Spleen (tissue), 11 donors: Measurements from ENCODE around the gene MRPL54. TPM values are rescaled to one million over a fixed set of nuclear protein-coding genes. Genes with fewer than 3 reads are reported as not detected.
A peak's percentile ranks its signal among the peaks of the same experiment; 100 is the strongest.

Source experiments
- DNase-seq: peaks from one replicate; pipeline ENCODE4 v3.0.0-alpha.2; 2020
- H3K27ac ChIP-seq, 8 donors: fragments of 200-600 bp; sonication (generic) in 7 of 8; 1 replicate in 4 of 8; 2 replicates in 4 of 8; pipeline versions ENCODE4 v1.5.0 to v1.8.0; 2016 to 2021; ENCODE audit warnings: inconsistent platforms in 4 of 8, mild to moderate bottlenecking in 4 of 8, moderate library complexity in 1 of 8
- H3K27me3 ChIP-seq, 7 donors: fragments of 200-600 bp; sonication (generic) in 6 of 7; replicated peaks in 1 of 7; 1 replicate in 4 of 7; 2 replicates in 3 of 7; pipeline versions ENCODE4 v1.5.0 to v1.8.0; 2016 to 2021; ENCODE audit warnings: inconsistent platforms in 3 of 7, mild to moderate bottlenecking in 1 of 7
- H3K36me3 ChIP-seq, 6 donors: fragments of 200-600 bp; sonication (generic) in 5 of 6; 1 replicate in 4 of 6; 2 replicates in 2 of 6; pipeline versions ENCODE4 v1.5.0 to v1.8.0; 2016 to 2021; ENCODE audit warnings: inconsistent platforms in 2 of 6
- H3K4me1 ChIP-seq, 6 donors: fragments of 200-600 bp; sonication (generic) in 5 of 6; 1 replicate in 3 of 6; 2 replicates in 3 of 6; pipeline versions ENCODE4 v1.5.0 to v1.8.0; 2016 to 2021; ENCODE audit warnings: inconsistent platforms in 3 of 6
- H3K4me3 ChIP-seq, 8 donors: fragments of 200-600 bp; sonication (generic) in 7 of 8; 1 replicate in 4 of 8; 2 replicates in 4 of 8; pipeline versions ENCODE4 v1.5.0 to v1.8.0; 2016 to 2021; ENCODE audit warnings: inconsistent platforms in 4 of 8, mild to moderate bottlenecking in 4 of 8, moderate library complexity in 2 of 8
- H3K9me3 ChIP-seq, 8 donors: fragments of 200-600 bp; sonication (generic) in 7 of 8; 1 replicate in 4 of 8; 2 replicates in 4 of 8; pipeline versions ENCODE4 v1.5.0 to v1.8.0; 2016 to 2021; ENCODE audit warnings: inconsistent platforms in 4 of 8
- POLR2A ChIP-seq, 3 donors: fragments of 450-650 bp; IDR thresholded peaks; one replicate each; pipeline ENCODE4 v1.5.1; 2017; ENCODE audit warnings: antibody characterized with exemption in 3 of 3, mild to moderate bottlenecking in 1 of 3
- POLR2AphosphoS5 ChIP-seq, 3 donors: sonication (generic); formaldehyde crosslinking; IDR thresholded peaks; one replicate each; pipeline ENCODE4 v1.5.1; 2017; ENCODE audit warnings: antibody characterized with exemption in 3 of 3
- WGBS, 5 donors: extraction: QIAGEN DNeasy Blood & Tissue Kit in 3 of 5; methylation state at CpG; one replicate each; pipeline versions ENCODE4 v1.1.5 to v1.1.7; 2013 to 2018; 5-methylcytosine and 5-hydroxymethylcytosine counted together
- intact Hi-C: fragments of 100-400 bp; cut with DNase I; formaldehyde crosslinking; loops from one replicate; pipeline ENCODE4 v1.15.0; 2023; ENCODE audit warnings: low total_unique reads
- polyA plus RNA-seq, 3 donors: library from polyadenylated mRNA; stranded (reverse); fragments of 200-250 nt; gene quantifications; one replicate each; pipeline ENCODE4 v1.2.1, GENCODE V29; 2013
- total RNA-seq, 7 donors: library from RNA; depleted of rRNA in 3 of 7; stranded (reverse); fragments of >200 nt in 3 of 7; fragmentation: NEBNext Ultra II Directional in 4 of 7; extraction: Animal tissue kit (Norgen Biotek cat#: 25700) in 4 of 7; gene quantifications; one replicate each; pipeline versions ENCODE4 v1.1.0 to v1.2.1, GENCODE V29; 2016 to 2021
- TF ChIP-seq, protein P1 (sequence below), 11 experiments: fragments of 200-600 bp in 7 of 11; fragments of 450-650 bp in 4 of 11; sonication (generic) in 4 of 11; IDR thresholded peaks in 8 of 11; conservative IDR thresholded peaks in 3 of 11; 1 replicate in 7 of 11; 2 replicates in 4 of 11; pipeline versions ENCODE4 v1.4.0 to v1.8.0; 2016 to 2021; ENCODE audit warnings: antibody characterized with exemption in 11 of 11, inconsistent platforms in 4 of 11, mild to moderate bottlenecking in 1 of 11
- donor health status: healthy with polysubstance abuse.
- donor health status: DM: no; HTN: no; CAD: no; lungs with moderate emphysema.
- donor health status: DM: no; HTN: no; CAD: no.
- donor health status: Bipolar disorder and iron deficiency.
- donor health status: healthy.
- donor health status: DM: no; HTN: no; CAD: no.
- donor health status: DM: yes; HTN: yes; CAD: no.

Gene MRPL54
- total and polyA plus RNA-seq, 10 donors = 38.7 to 157 (median 52.6) TPM

DNA sequence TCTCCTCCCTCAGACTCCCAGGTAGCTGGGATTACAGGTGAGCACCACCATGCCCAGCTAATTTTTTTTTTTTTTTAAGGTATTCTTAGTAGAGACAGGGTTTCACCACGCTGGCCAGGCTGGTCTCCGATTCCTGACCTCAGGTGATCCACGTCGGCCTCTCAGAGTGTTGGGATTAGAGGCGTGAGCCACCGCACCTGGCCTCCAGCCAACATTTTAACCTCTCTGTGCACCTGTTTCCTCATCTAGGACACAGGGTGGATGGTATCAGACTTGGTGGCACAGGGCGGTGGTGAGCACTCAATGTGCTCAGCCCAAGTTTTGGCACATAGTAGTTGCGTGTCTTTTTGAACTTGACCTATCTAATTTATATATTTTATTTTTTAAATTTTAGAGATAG, 13.5 kb upstream of the MRPL54 start:
- no peak for TF ChIP-seq POLR2AphosphoS5 (IDR thresholded peaks at IDR 0.05)
- no peak for TF ChIP-seq POLR2A (IDR thresholded peaks at IDR 0.05)
- TF ChIP-seq, protein P1, sequence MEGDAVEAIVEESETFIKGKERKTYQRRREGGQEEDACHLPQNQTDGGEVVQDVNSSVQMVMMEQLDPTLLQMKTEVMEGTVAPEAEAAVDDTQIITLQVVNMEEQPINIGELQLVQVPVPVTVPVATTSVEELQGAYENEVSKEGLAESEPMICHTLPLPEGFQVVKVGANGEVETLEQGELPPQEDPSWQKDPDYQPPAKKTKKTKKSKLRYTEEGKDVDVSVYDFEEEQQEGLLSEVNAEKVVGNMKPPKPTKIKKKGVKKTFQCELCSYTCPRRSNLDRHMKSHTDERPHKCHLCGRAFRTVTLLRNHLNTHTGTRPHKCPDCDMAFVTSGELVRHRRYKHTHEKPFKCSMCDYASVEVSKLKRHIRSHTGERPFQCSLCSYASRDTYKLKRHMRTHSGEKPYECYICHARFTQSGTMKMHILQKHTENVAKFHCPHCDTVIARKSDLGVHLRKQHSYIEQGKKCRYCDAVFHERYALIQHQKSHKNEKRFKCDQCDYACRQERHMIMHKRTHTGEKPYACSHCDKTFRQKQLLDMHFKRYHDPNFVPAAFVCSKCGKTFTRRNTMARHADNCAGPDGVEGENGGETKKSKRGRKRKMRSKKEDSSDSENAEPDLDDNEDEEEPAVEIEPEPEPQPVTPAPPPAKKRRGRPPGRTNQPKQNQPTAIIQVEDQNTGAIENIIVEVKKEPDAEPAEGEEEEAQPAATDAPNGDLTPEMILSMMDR (IDR thresholded peaks at IDR 0.05 in 8 of 11, conservative IDR thresholded peaks at IDR 0.05 in 3 of 11) = no peak
- no peak for DNase-seq
- WGBS, 5 donors = 87 to 91% (median 88%) methylated on average over 8 of the region's 8 CpGs
- peaks cover 0 to 4% (median 0%) of the 10 kb centered on the region in 8 donors for H3K9me3 ChIP-seq
- peaks cover 3 to 51% (median 47%) of the 10 kb centered on the region in 6 donors for H3K36me3 ChIP-seq
- no peak overlapping the region for H3K27ac ChIP-seq
- H3K4me1 ChIP-seq = no peaks in the 10 kb centered on the region
- no peak overlapping the region for H3K4me3 ChIP-seq
- intact Hi-C loops = no loop called here
- peaks cover 0 to 8% (median 0%) of the 10 kb centered on the region in 7 donors for H3K27me3 ChIP-seq

DNA sequence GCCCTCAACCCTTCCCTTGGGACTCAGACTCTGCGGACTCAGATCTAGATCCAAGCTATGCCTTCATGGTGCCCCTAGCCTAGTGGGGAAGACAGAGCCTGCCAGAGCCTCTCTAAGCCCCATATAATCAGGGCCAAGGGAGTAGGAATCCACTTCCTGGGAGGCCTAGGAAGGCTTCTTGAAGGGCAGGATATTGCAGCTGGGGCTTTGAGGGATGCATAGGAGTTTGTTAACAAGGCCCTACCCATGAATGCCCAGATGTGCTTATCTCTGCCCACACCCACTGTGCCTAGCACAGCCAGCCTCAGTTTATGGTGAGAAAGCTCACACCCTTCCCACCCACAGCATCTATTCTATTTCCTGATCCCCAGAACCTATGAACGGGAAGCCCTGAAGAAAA, 12.3 kb upstream of the MRPL54 start:
- Histone ChIP-seq H3K4me1 (peaks cover 0 to 5% (median 0%) of the 10 kb centered on the region in 6 donors), H3K27ac (no peak overlapping the region), H3K4me3 (no peak overlapping the region), H3K36me3 (peaks cover 3 to 62% (median 52%) of the 10 kb centered on the region in 6 donors), H3K9me3 (peaks cover 0 to 4% (median 0%) of the 10 kb centered on the region in 8 donors), H3K27me3 (peaks cover 0 to 8% (median 0%) of the 10 kb centered on the region in 7 donors)
- no peak for DNase-seq
- WGBS, 5 donors = 94 to 100% (median 96%) methylated on average over 2 of the region's 2 CpGs
- TF ChIP-seq POLR2A (IDR thresholded peaks at IDR 0.05) (no peak), POLR2AphosphoS5 (IDR thresholded peaks at IDR 0.05) (no peak)
- TF ChIP-seq, protein P1 (IDR thresholded peaks at IDR 0.05 in 8 of 11, conservative IDR thresholded peaks at IDR 0.05 in 3 of 11) = no peak
- intact Hi-C loops = no loop called here

DNA sequence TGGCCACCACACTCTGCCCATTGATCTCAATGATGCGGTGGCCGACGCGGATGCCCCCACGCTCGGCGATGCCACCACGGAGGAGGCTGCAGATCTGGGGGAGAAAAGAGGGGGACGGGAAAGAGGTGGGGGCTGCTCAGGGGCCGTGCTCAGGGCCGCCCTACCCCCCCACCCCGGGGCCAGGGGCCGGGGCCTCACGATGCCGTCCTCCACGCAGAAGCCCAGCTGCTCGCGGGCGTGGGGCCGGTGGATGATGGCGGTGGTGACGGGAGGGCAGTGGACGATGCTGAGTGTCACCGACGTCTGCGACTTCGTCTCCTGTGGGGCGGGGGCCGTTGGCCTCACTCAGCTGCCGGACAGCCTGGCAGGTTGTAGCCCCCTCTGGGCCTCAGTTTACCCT, 11.2 kb upstream of the MRPL54 start:
- 94 to 98% (median 96%) methylated on average over 11 to 30 of the region's 30 CpGs for WGBS, 5 donors
- Histone ChIP-seq H3K9me3 (peaks cover 0 to 4% (median 0%) of the 10 kb centered on the region in 8 donors), H3K4me1 (peaks cover 0 to 15% (median 0%) of the 10 kb centered on the region in 6 donors), H3K27me3 (peaks cover 0 to 8% (median 0%) of the 10 kb centered on the region in 7 donors), H3K27ac (no peak overlapping the region), H3K4me3 (no peak overlapping the region), H3K36me3 (peaks cover 3 to 68% (median 52%) of the 10 kb centered on the region in 6 donors)
- TF ChIP-seq, protein P1 (IDR thresholded peaks at IDR 0.05 in 8 of 11, conservative IDR thresholded peaks at IDR 0.05 in 3 of 11) = no peak
- TF ChIP-seq POLR2A (IDR thresholded peaks at IDR 0.05) (no peak), POLR2AphosphoS5 (IDR thresholded peaks at IDR 0.05) (peak in 1 of 3 donors; percentile 31)
- no peak for DNase-seq
- intact Hi-C loops = no loop called here

DNA sequence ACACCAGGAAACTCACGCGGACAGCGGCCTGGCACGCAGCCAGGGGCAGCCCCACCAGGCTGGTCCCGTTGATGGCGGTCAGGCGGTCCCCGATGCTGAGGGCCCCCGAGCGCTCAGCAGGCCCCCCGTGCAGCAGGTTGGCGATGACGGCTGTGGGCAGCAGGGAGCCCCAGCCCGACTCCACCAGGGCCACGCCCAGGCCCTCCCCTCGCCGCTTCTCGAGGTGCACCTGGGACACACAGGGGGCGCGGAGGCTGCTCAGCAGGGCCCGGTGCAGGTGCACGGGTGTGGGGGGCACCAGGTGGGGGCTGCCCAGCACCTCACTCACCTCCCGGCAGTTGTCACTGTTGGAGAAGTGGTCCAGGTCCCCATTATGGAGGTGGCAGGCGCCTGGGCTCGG, 10.0 kb upstream of the MRPL54 start:
- Histone ChIP-seq H3K4me3 (no peak overlapping the region), H3K27me3 (peaks cover 0 to 5% (median 0%) of the 10 kb centered on the region in 7 donors), H3K27ac (no peak overlapping the region), H3K9me3 (peaks cover 0 to 4% (median 0%) of the 10 kb centered on the region in 8 donors), H3K36me3 (peaks cover 3 to 81% (median 57%) of the 10 kb centered on the region in 6 donors), H3K4me1 (peaks cover 0 to 28% (median 0%) of the 10 kb centered on the region in 6 donors)
- no peak for DNase-seq
- 87 to 100% (median 91%) methylated on average over 1 to 25 of the region's 25 CpGs for WGBS, 5 donors
- intact Hi-C loops = no loop called here
- TF ChIP-seq POLR2AphosphoS5 (IDR thresholded peaks at IDR 0.05) = peak in 1 of 3 donors; percentile 30
- no peak for TF ChIP-seq POLR2A (IDR thresholded peaks at IDR 0.05)
